WI38 (cell line): ENCODE measurements around the gene GNAI1.

Experiments
- H3K4me3 ChIP-seq: 2 replicates; pipeline ENCODE4 v1.5.1; 2011; ENCODE audit warnings: low read depth, mild to moderate bottlenecking, control low read depth, low read length
- CTCF ChIP-seq: IDR thresholded peaks from 2 replicates; pipeline ENCODE4 v1.5.1; 2012; ENCODE audit warnings: low read depth, mild to moderate bottlenecking, control low read depth, low read length

Gene GNAI1

DNA sequence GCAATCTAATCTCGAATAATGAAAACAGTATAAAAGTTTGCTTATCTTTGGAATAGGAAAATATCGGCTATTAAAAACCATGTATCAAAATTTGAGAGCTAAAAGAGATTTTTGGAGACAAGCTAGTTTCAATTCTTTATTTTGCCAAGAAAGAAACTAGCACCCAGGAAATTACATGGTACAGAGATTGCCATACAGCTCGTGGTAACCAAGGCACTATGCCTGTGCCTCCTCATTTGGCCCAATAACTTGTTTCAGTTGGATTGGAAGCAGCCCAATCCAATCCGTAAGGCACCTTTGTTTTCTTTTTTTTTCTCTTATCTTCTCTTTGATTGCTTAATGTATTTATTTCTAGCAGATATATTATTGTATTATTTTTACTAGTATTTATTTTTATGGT, 55.0 kb downstream of the GNAI1 start:
- no peak for TF ChIP-seq CTCF
- H3K4me3 ChIP-seq = no peak overlapping the region

- no peak overlapping the region for H3K4me3 ChIP-seq
- no peak for TF ChIP-seq CTCF
These were observed 63.0 kb downstream of the GNAI1 start for GRCh38 chr7:80197627-80198026.

- no peak for TF ChIP-seq CTCF
- H3K4me3 ChIP-seq = no peak overlapping the region
These were observed 64.4 kb downstream of the GNAI1 start for GRCh38 chr7:80199051-80199450.

GRCh38 chr7:80204454-80204853, 69.8 kb downstream of the GNAI1 start:
- TF ChIP-seq CTCF = no peak

GRCh38 chr7:80204919-80205318, 70.3 kb downstream of the GNAI1 start:
- no peak for TF ChIP-seq CTCF
- no peak overlapping the region for H3K4me3 ChIP-seq

More at GRCh38 chr7:80204454-80204853, 69.8 kb downstream of the GNAI1 start:
- no peak overlapping the region for H3K4me3 ChIP-seq

DNA sequence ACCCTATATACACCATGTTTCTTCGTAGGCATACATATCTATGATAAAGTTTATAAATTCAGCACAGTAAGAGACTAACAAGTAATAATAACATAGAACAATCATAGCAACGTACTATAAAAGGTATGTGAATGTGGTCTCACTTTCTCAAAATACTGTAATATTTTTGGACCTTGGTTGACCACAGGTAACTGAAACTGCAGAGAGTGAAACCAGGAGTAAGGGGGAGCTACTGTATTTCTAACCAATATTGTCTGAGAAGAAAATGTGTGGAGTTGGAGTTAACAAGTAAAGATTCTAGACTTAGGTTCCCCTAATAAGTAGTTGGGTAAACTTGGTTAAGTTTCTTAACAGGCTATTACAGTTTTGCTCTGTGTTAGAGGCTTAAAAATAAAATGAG, 72.1 kb downstream of the GNAI1 start:
- no peak for TF ChIP-seq CTCF

DNA sequence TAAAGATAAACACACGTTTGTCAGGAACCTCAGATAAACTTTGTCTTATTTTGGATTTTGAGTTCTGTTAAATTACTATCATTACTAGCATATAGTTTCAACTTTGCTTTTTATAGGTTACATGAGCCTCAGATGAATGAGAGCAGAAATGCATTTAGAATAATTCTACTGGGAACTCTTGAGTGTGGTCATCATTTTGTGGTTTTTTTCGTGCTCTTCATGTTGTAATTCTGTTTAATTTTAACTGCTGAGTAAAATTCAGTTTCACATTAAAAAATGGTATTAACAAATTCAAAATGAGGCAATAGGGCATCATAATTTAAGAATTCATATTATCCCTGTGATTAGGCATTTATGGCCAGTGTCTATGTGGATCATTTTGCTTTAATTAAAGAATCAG, 72.9 kb downstream of the GNAI1 start:
- TF ChIP-seq CTCF = no peak
- H3K4me3 ChIP-seq = no peak overlapping the region

More for the DNA sequence above, 72.1 kb downstream of the GNAI1 start:
- H3K4me3 ChIP-seq = no peak overlapping the region
